Esophagus (tissue), 2 donors: ENCODE results near the gene NR4A3. TPM values are rescaled to one million over a fixed set of nuclear protein-coding genes. Genes with fewer than 3 reads are reported as not detected.

ENCODE experiments used
- H3K27ac ChIP-seq, 2 donors: one replicate each; pipeline ENCODE4 v1.5.1; 2013; ENCODE audit warnings: low read depth in 2 of 2, mild to moderate bottlenecking in 2 of 2, inconsistent platforms in 1 of 2, low read length in 1 of 2, moderate library complexity in 1 of 2
- H3K27me3 ChIP-seq, 2 donors: one replicate each; pipeline ENCODE4 v1.6.1; 2013; ENCODE audit warnings: low read length in 2 of 2, control low read depth in 1 of 2, mild to moderate bottlenecking in 1 of 2; ENCODE audit not compliant: insufficient read depth in 2 of 2, control insufficient read depth in 1 of 2
- H3K36me3 ChIP-seq, 2 donors: one replicate each; pipeline ENCODE4 v1.6.1; 2013; ENCODE audit warnings: low read length in 1 of 2; ENCODE audit not compliant: control insufficient read depth in 2 of 2, insufficient read depth in 2 of 2
- H3K4me1 ChIP-seq, 2 donors: one replicate each; pipeline ENCODE4 v1.6.1; 2013; ENCODE audit warnings: low read length in 1 of 2; ENCODE audit not compliant: control insufficient read depth in 2 of 2, insufficient read depth in 2 of 2
- H3K4me3 ChIP-seq, 2 donors: one replicate each; pipeline ENCODE4 v1.5.1; 2013; ENCODE audit warnings: low read length in 2 of 2, mild to moderate bottlenecking in 2 of 2, low read depth in 1 of 2, moderate library complexity in 1 of 2
- H3K9me3 ChIP-seq, 2 donors: one replicate each; pipeline ENCODE4 v1.6.1; 2013; ENCODE audit warnings: mild to moderate bottlenecking in 2 of 2, low read depth in 1 of 2, low read length in 1 of 2, moderate library complexity in 1 of 2; ENCODE audit not compliant: control insufficient read depth in 2 of 2, insufficient read depth in 1 of 2
- WGBS, 2 donors: extraction: QIAGEN DNeasy Blood & Tissue Kit; methylation state at CpG; one replicate each; pipeline ENCODE4 v1.1.7; 2013; 5-methylcytosine and 5-hydroxymethylcytosine counted together
- polyA plus RNA-seq, 2 donors: library from polyadenylated mRNA; stranded (reverse); fragments of 200-250 nt; gene quantifications; one replicate each; pipeline ENCODE4 v1.2.3, GENCODE V29; 2013
- donor health status: healthy with polysubstance abuse.
- donor health status: Bipolar disorder and iron deficiency.

Gene NR4A3
- polyA plus RNA-seq, 2 donors, result 0.29 to 0.33 TPM

- no peaks in the 10 kb centered on the region for H3K27me3 ChIP-seq
- WGBS, 2 donors, result 83 to 85% methylated on average over 2 of the region's 2 CpGs
- no peaks in the 10 kb centered on the region for H3K9me3 ChIP-seq
- H3K27ac ChIP-seq, result no peak overlapping the region
- H3K36me3 ChIP-seq, result no peaks in the 10 kb centered on the region
- no peaks in the 10 kb centered on the region for H3K4me1 ChIP-seq
- no peak overlapping the region for H3K4me3 ChIP-seq
Measured at GRCh38 chr9:99866398-99866797, 44.7 kb downstream of the NR4A3 start.

- Histone ChIP-seq H3K9me3 (no peaks in the 10 kb centered on the region), H3K4me3 (no peak overlapping the region), H3K36me3 (no peaks in the 10 kb centered on the region), H3K4me1 (no peaks in the 10 kb centered on the region), H3K27ac (no peak overlapping the region), H3K27me3 (no peaks in the 10 kb centered on the region)
- 45 to 57% methylated on average over 3 of the region's 3 CpGs for WGBS, 2 donors
Measured at GRCh38 chr9:99867536-99867935, 45.9 kb downstream of the NR4A3 start.

GRCh38 chr9:99867968-99868367, 46.3 kb downstream of the NR4A3 start:
- H3K27ac ChIP-seq, result no peak overlapping the region
- no peaks in the 10 kb centered on the region for H3K36me3 ChIP-seq
- no peaks in the 10 kb centered on the region for H3K4me1 ChIP-seq
- no peaks in the 10 kb centered on the region for H3K9me3 ChIP-seq
- H3K4me3 ChIP-seq, result no peak overlapping the region
- H3K27me3 ChIP-seq, result no peaks in the 10 kb centered on the region

- Histone ChIP-seq H3K4me3 (no peak overlapping the region), H3K4me1 (no peaks in the 10 kb centered on the region), H3K36me3 (no peaks in the 10 kb centered on the region), H3K9me3 (no peaks in the 10 kb centered on the region), H3K27ac (no peak overlapping the region), H3K27me3 (no peaks in the 10 kb centered on the region)
- 79 to 83% methylated on average over 2 of the region's 2 CpGs for WGBS, 2 donors
Measured at GRCh38 chr9:99868845-99869244, 47.2 kb downstream of the NR4A3 start.

GRCh38 chr9:99870126-99870525, 48.4 kb downstream of the NR4A3 start:
- H3K36me3 ChIP-seq, result no peaks in the 10 kb centered on the region

GRCh38 chr9:99873531-99873930, 51.8 kb downstream of the NR4A3 start:
- H3K36me3 ChIP-seq, result no peaks in the 10 kb centered on the region
- H3K27me3 ChIP-seq, result no peaks in the 10 kb centered on the region
- no peak overlapping the region for H3K27ac ChIP-seq
- WGBS, 2 donors, result 89 to 97% methylated on average over 3 of the region's 3 CpGs
- H3K9me3 ChIP-seq, result no peaks in the 10 kb centered on the region
- no peak overlapping the region for H3K4me3 ChIP-seq
- H3K4me1 ChIP-seq, result no peaks in the 10 kb centered on the region

More at GRCh38 chr9:99870126-99870525, 48.4 kb downstream of the NR4A3 start:
- H3K27me3 ChIP-seq, result no peaks in the 10 kb centered on the region
- H3K27ac ChIP-seq, result no peak overlapping the region
- 84 to 85% methylated on average over 5 of the region's 5 CpGs for WGBS, 2 donors
- no peak overlapping the region for H3K4me3 ChIP-seq
- H3K9me3 ChIP-seq, result no peaks in the 10 kb centered on the region
- H3K4me1 ChIP-seq, result no peaks in the 10 kb centered on the region

- 85% methylated on average over 4 of the region's 4 CpGs for WGBS, 2 donors
- H3K9me3 ChIP-seq, result no peaks in the 10 kb centered on the region
- H3K36me3 ChIP-seq, result no peaks in the 10 kb centered on the region
- no peaks in the 10 kb centered on the region for H3K4me1 ChIP-seq
- H3K4me3 ChIP-seq, result no peak overlapping the region
- H3K27ac ChIP-seq, result no peak overlapping the region
- no peaks in the 10 kb centered on the region for H3K27me3 ChIP-seq
Measured at GRCh38 chr9:99873943-99874584, 52.4 kb downstream of the NR4A3 start.

GRCh38 chr9:99876190-99876589, 54.5 kb downstream of the NR4A3 start:
- Histone ChIP-seq H3K27me3 (no peaks in the 10 kb centered on the region), H3K4me1 (no peaks in the 10 kb centered on the region), H3K9me3 (no peaks in the 10 kb centered on the region), H3K4me3 (no peak overlapping the region), H3K36me3 (no peaks in the 10 kb centered on the region), H3K27ac (no peak overlapping the region)
- 85 to 97% methylated on average over 2 of the region's 2 CpGs for WGBS, 2 donors

GRCh38 chr9:99878651-99879050, 57.0 kb downstream of the NR4A3 start:
- no peaks in the 10 kb centered on the region for H3K9me3 ChIP-seq
- H3K27me3 ChIP-seq, result no peaks in the 10 kb centered on the region
- 71 to 84% methylated on average over 2 of the region's 2 CpGs for WGBS, 2 donors
- H3K4me3 ChIP-seq, result no peak overlapping the region
- no peaks in the 10 kb centered on the region for H3K4me1 ChIP-seq
- no peaks in the 10 kb centered on the region for H3K36me3 ChIP-seq
- no peak overlapping the region for H3K27ac ChIP-seq

GRCh38 chr9:99881769-99882168, 60.1 kb downstream of the NR4A3 start:
- no peaks in the 10 kb centered on the region for H3K27me3 ChIP-seq
- H3K9me3 ChIP-seq, result no peaks in the 10 kb centered on the region
- H3K4me1 ChIP-seq, result no peaks in the 10 kb centered on the region
- no peak overlapping the region for H3K27ac ChIP-seq
- H3K4me3 ChIP-seq, result no peak overlapping the region
- no peaks in the 10 kb centered on the region for H3K36me3 ChIP-seq
